ENCODE results near the gene JCHAIN.

DNA sequence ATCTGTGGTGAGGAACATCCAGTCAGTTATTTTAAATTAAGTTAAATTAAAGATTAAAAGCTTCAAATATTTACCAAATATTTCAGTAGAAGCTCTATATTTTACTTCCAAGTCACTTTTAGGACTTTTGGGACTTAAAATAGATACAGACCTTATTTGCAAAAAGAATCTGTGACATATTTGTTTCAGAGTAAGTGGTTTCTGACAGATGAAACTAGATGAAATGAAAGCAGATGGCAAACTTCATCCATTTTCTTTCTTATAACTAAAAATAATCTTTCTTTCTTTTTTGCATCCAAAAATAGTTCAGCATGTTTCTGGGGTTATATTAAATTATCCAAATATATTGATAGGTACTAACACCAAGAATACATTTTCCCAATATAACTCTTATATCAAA, 15.4 kb upstream of the JCHAIN start:
- TF ChIP-seq GLIS3 (CRISPR knock-in tag; IDR thresholded peaks at IDR 0.05), result no peak
- no peak for TF ChIP-seq ZFP3 (CRISPR knock-in tag; IDR thresholded peaks at IDR 0.05)
- TF ChIP-seq, protein P1, sequence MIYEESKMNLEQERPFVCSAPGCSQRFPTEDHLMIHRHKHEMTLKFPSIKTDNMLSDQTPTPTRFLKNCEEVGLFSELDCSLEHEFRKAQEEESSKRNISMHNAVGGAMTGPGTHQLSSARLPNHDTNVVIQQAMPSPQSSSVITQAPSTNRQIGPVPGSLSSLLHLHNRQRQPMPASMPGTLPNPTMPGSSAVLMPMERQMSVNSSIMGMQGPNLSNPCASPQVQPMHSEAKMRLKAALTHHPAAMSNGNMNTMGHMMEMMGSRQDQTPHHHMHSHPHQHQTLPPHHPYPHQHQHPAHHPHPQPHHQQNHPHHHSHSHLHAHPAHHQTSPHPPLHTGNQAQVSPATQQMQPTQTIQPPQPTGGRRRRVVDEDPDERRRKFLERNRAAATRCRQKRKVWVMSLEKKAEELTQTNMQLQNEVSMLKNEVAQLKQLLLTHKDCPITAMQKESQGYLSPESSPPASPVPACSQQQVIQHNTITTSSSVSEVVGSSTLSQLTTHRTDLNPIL (CRISPR knock-in tag; IDR thresholded peaks at IDR 0.05; ENCODE audit: low read depth), result no peak
- no peak for TF ChIP-seq ZNF8 (CRISPR knock-in tag; IDR thresholded peaks at IDR 0.05)
- TF ChIP-seq, protein P2, sequence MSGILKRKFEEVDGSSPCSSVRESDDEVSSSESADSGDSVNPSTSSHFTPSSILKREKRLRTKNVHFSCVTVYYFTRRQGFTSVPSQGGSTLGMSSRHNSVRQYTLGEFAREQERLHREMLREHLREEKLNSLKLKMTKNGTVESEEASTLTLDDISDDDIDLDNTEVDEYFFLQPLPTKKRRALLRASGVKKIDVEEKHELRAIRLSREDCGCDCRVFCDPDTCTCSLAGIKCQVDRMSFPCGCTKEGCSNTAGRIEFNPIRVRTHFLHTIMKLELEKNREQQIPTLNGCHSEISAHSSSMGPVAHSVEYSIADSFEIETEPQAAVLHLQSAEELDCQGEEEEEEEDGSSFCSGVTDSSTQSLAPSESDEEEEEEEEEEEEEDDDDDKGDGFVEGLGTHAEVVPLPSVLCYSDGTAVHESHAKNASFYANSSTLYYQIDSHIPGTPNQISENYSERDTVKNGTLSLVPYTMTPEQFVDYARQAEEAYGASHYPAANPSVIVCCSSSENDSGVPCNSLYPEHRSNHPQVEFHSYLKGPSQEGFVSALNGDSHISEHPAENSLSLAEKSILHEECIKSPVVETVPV (CRISPR knock-in tag; IDR thresholded peaks at IDR 0.05), result no peak
- TF ChIP-seq ZNF565 (CRISPR knock-in tag; conservative IDR thresholded peaks at IDR 0.05; ENCODE audit: low read depth), result no peak
- TF ChIP-seq, protein P3, sequence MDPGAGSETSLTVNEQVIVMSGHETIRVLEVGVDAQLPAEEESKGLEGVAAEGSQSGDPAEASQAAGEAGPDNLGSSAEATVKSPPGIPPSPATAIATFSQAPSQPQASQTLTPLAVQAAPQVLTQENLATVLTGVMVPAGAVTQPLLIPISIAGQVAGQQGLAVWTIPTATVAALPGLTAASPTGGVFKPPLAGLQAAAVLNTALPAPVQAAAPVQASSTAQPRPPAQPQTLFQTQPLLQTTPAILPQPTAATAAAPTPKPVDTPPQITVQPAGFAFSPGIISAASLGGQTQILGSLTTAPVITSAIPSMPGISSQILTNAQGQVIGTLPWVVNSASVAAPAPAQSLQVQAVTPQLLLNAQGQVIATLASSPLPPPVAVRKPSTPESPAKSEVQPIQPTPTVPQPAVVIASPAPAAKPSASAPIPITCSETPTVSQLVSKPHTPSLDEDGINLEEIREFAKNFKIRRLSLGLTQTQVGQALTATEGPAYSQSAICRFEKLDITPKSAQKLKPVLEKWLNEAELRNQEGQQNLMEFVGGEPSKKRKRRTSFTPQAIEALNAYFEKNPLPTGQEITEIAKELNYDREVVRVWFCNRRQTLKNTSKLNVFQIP (CRISPR knock-in tag; IDR thresholded peaks at IDR 0.05; ENCODE audit: borderline replicate concordance, low read depth), result no peak
- no peak for TF ChIP-seq SNAI2 (CRISPR knock-in tag; IDR thresholded peaks at IDR 0.05)

Data from SK-N-SH treated with all-trans-retinoic acid at 6 μM for 48 hours (cell line).